H1 (cell line): ENCODE results near the gene WASHC4. TPM values are rescaled to one million over a fixed set of nuclear protein-coding genes. Genes with fewer than 3 reads are reported as not detected.

Experiments used
- CTCF ChIA-PET: fragments of 300-600 bp; sonication (Branson Sonifier 250); formaldehyde crosslinking; loops from one replicate; lab custom pipeline; 2021; ENCODE audit not compliant: partially characterized antibody; lab: Charles Lee
- POLR2A ChIA-PET: fragments of 300-600 bp; sonication (Branson Sonifier 250); formaldehyde crosslinking; loops from one replicate; lab custom pipeline; 2021; ENCODE audit warnings: inconsistent platforms; ENCODE audit not compliant: partially characterized antibody; lab: Charles Lee
- DNase-seq, 2 experiments: peaks; one replicate each; pipeline versions ENCODE4 v3.0.0 to v3.0.0-alpha.2; 2010 to 2022; ENCODE audit warnings: low spot score in 2 of 2, low read depth in 1 of 2, mixed read lengths in 1 of 2
- FAIRE-seq: peaks from 2 replicates; lab custom pipeline; 2011; peaks lifted over from hg19 to GRCh38; lab: Jason Lieb, UNC
- H2AFZ ChIP-seq: 2 replicates; pipeline ENCODE4 v1.8.1; 2012; ENCODE audit warnings: low read length, inconsistent platforms
- H2AK5ac ChIP-seq: 2 replicates; pipeline ENCODE4 v1.6.1; 2013; ENCODE audit warnings: low read depth, low read length
- H2BK120ac ChIP-seq: replicated peaks from 2 replicates; pipeline ENCODE3; 2013; ENCODE audit warnings: low read depth, low read length, inconsistent platforms
- H2BK12ac ChIP-seq: 2 replicates; pipeline ENCODE4 v1.6.1; 2013; ENCODE audit warnings: low read depth, low read length
- H2BK15ac ChIP-seq: 2 replicates; pipeline ENCODE4 v1.6.1; 2013; ENCODE audit warnings: low read length
- H2BK20ac ChIP-seq: 2 replicates; pipeline ENCODE4 v1.6.1; 2013; ENCODE audit warnings: low read length
- H2BK5ac ChIP-seq: 2 replicates; pipeline ENCODE4 v1.6.1; 2013; ENCODE audit warnings: low read depth, low read length
- H3K14ac ChIP-seq: 2 replicates; pipeline ENCODE4 v1.6.1; 2013; ENCODE audit warnings: inconsistent platforms; ENCODE audit not compliant: insufficient read length
- H3K18ac ChIP-seq: 2 replicates; pipeline ENCODE4 v1.6.1; 2013; ENCODE audit warnings: low read length; ENCODE audit errors: extremely low read depth
- H3K23ac ChIP-seq: 2 replicates; pipeline ENCODE4 v1.6.1; 2013; ENCODE audit warnings: inconsistent platforms; ENCODE audit not compliant: insufficient read length
- H3K23me2 ChIP-seq: 2 replicates; pipeline ENCODE4 v1.6.1; 2013; ENCODE audit warnings: low read depth, low read length
- H3K27ac ChIP-seq: 2 replicates; pipeline ENCODE4 v1.6.1; 2011; ENCODE audit warnings: low read depth, low read length, inconsistent platforms
- H3K27me3 ChIP-seq, 4 experiments: replicated peaks in 1 of 4; 1 replicate in 1 of 4; 2 replicates in 3 of 4; pipeline versions ENCODE4 v1.6.1 to v1.8.1; 2011 to 2013; ENCODE audit warnings: low read length in 3 of 4, mild to moderate bottlenecking in 3 of 4, inconsistent platforms in 2 of 4, mixed read lengths in 2 of 4, moderate library complexity in 1 of 4; ENCODE audit not compliant: control insufficient read depth in 3 of 4, insufficient read depth in 3 of 4; ENCODE audit errors: extremely low read depth in 1 of 4
- H3K36me3 ChIP-seq, 4 experiments: 2 replicates each; pipeline versions ENCODE4 v1.6.1 to v1.8.1; 2011 to 2013; ENCODE audit warnings: mild to moderate bottlenecking in 4 of 4, low read length in 3 of 4, moderate library complexity in 2 of 4, control low read depth in 1 of 4, inconsistent platforms in 1 of 4; ENCODE audit not compliant: insufficient read depth in 4 of 4, control insufficient read depth in 2 of 4
- H3K4ac ChIP-seq: replicated peaks from 2 replicates; pipeline ENCODE3; 2013; ENCODE audit warnings: low read length, low read depth, mixed read lengths, inconsistent platforms; ENCODE audit not compliant: insufficient read length
- H3K4me1 ChIP-seq, 4 experiments: replicated peaks in 1 of 4; 1 replicate in 1 of 4; 2 replicates in 3 of 4; pipeline versions ENCODE4 v1.6.1 to v1.8.1; 2011 to 2013; ENCODE audit warnings: low read length in 3 of 4, inconsistent platforms in 2 of 4, mixed read lengths in 1 of 4; ENCODE audit not compliant: insufficient read depth in 4 of 4, control insufficient read depth in 3 of 4
- H3K4me2 ChIP-seq, 2 experiments: 2 replicates each; pipeline versions ENCODE4 v1.6.1 to v1.8.1; 2011 to 2013; ENCODE audit warnings: low read depth in 2 of 2, low read length in 2 of 2, control low read depth in 1 of 2, inconsistent platforms in 1 of 2, mild to moderate bottlenecking in 1 of 2; ENCODE audit not compliant: insufficient read depth in 1 of 2
- H3K4me3 ChIP-seq, 4 experiments: fragments of 200-600, 300-600 bp in 1 of 4; sonication (generic), shearing (Covaris generic), sonication (Bioruptor Twin) in 1 of 4; 2 replicates each; pipeline versions ENCODE4 v1.5.1 to v1.8.1; 2011 to 2016; ENCODE audit warnings: low read length in 4 of 4, low read depth in 3 of 4, control low read depth in 2 of 4, inconsistent platforms in 2 of 4, mild to moderate bottlenecking in 2 of 4, mixed read lengths in 1 of 4, moderate library complexity in 1 of 4; ENCODE audit not compliant: insufficient read depth in 2 of 4; ENCODE audit errors: extremely low read depth in 1 of 4
- H3K56ac ChIP-seq: replicated peaks from 2 replicates; pipeline ENCODE3; 2013; ENCODE audit warnings: low read depth, mild to moderate bottlenecking, mixed read lengths, low read length, inconsistent platforms; ENCODE audit not compliant: insufficient read length
- H3K79me1 ChIP-seq: 2 replicates; pipeline ENCODE4 v1.6.1; 2013; ENCODE audit warnings: low read depth, low read length, control low read depth
- H3K79me2 ChIP-seq, 2 experiments: 2 replicates each; pipeline versions ENCODE4 v1.6.1 to v1.8.1; 2012 to 2013; ENCODE audit warnings: low read length in 2 of 2, mild to moderate bottlenecking in 2 of 2, inconsistent platforms in 1 of 2; ENCODE audit not compliant: insufficient read depth in 2 of 2, control insufficient read depth in 1 of 2
- H3K9ac ChIP-seq, 4 experiments: replicated peaks in 1 of 4; 1 replicate in 1 of 4; 2 replicates in 3 of 4; pipeline versions ENCODE4 v1.6.1 to v1.8.1; 2011 to 2013; ENCODE audit warnings: low read depth in 3 of 4, low read length in 3 of 4, control low read depth in 2 of 4, mild to moderate bottlenecking in 2 of 4, moderate library complexity in 2 of 4, inconsistent platforms in 1 of 4; ENCODE audit errors: extremely low read depth in 1 of 4
- H3K9me3 ChIP-seq, 2 experiments: 2 replicates each; pipeline versions ENCODE4 v1.6.1 to v1.8.1; 2012 to 2013; ENCODE audit warnings: mild to moderate bottlenecking in 2 of 2, moderate library complexity in 2 of 2, control low read depth in 1 of 2, inconsistent platforms in 1 of 2, low read depth in 1 of 2, low read length in 1 of 2, mixed read lengths in 1 of 2; ENCODE audit not compliant: insufficient read depth in 2 of 2
- H4K20me1 ChIP-seq, 2 experiments: replicated peaks in 1 of 2; 2 replicates each; pipeline versions ENCODE3 to v1.8.1; 2011 to 2013; ENCODE audit warnings: inconsistent platforms in 2 of 2, low read length in 2 of 2, mild to moderate bottlenecking in 1 of 2; ENCODE audit not compliant: insufficient read depth in 2 of 2, control insufficient read depth in 1 of 2
- H4K5ac ChIP-seq: 2 replicates; pipeline ENCODE4 v1.6.1; 2013; ENCODE audit warnings: low read length, low read depth, mixed read lengths, inconsistent platforms; ENCODE audit not compliant: insufficient read length
- H4K8ac ChIP-seq: 2 replicates; pipeline ENCODE4 v1.8.0; 2013; ENCODE audit warnings: mild to moderate bottlenecking, moderate library complexity, low read length, inconsistent platforms; ENCODE audit not compliant: insufficient read depth; ENCODE audit errors: extremely low read depth
- H4K91ac ChIP-seq: replicated peaks from 2 replicates; pipeline ENCODE3; 2013; ENCODE audit warnings: low read length, mixed read lengths, inconsistent platforms; ENCODE audit not compliant: insufficient read length
- CHD1 ChIP-seq: IDR thresholded peaks from 2 replicates; pipeline ENCODE4 v1.6.1; 2012; ENCODE audit warnings: low read depth, low read length, improper control_type of control experiment
- FOSL1 ChIP-seq: IDR thresholded peaks from 2 replicates; pipeline ENCODE4 v1.6.1; 2011; ENCODE audit warnings: mild to moderate bottlenecking, low read depth, low read length, moderate library complexity; ENCODE audit not compliant: insufficient read depth
- JUN ChIP-seq: IDR thresholded peaks from 2 replicates; pipeline ENCODE4 v1.6.1; 2011; ENCODE audit warnings: low read depth, mild to moderate bottlenecking, improper control_type of control experiment, low read length
- JUND ChIP-seq: IDR thresholded peaks from 2 replicates; pipeline ENCODE4 v1.6.1; 2011; ENCODE audit warnings: mild to moderate bottlenecking, improper control_type of control experiment, low read length
- KDM4A ChIP-seq: IDR thresholded peaks from one replicate; pipeline ENCODE4 v1.7.1; 2012; ENCODE audit warnings: low read depth, mild to moderate bottlenecking, moderate library complexity, low read length, inconsistent platforms; ENCODE audit not compliant: severe bottlenecking
- NANOG ChIP-seq: IDR thresholded peaks from 2 replicates; pipeline ENCODE4 v1.6.1; 2011; ENCODE audit warnings: low read length, low read depth, mild to moderate bottlenecking, inconsistent platforms; ENCODE audit not compliant: insufficient read depth, poor library complexity, severe bottlenecking
- SIRT6 ChIP-seq: IDR thresholded peaks from one replicate; pipeline ENCODE4 v1.7.1; 2012; ENCODE audit warnings: low read length, inconsistent platforms
- SP1 ChIP-seq: IDR thresholded peaks from 2 replicates; pipeline ENCODE4 v1.6.1; 2011; ENCODE audit warnings: low read depth, low read length
- WGBS, 2 experiments: shearing (Covaris generic) in 1 of 2; methylation state at CpG; one replicate each; pipeline versions ENCODE4 v1.1.6 to v1.1.7; 2013 to 2015; ENCODE audit warnings: low lambda C conversion rate in 2 of 2, mixed read lengths in 2 of 2, inconsistent platforms in 1 of 2, low coverage in 1 of 2, missing lambda C conversion rate in 1 of 2; ENCODE audit not compliant: insufficient replicate concordance in 2 of 2, insufficient coverage in 1 of 2, insufficient read length in 1 of 2; ENCODE audit errors: extremely low coverage in 1 of 2, missing lambda C conversion rate in 1 of 2; 5-methylcytosine and 5-hydroxymethylcytosine counted together
- polyA plus RNA-seq, 7 experiments: library from polyadenylated mRNA; depleted of rRNA in 3 of 7; stranded (reverse) in 5 of 7; unstranded in 2 of 7; fragments of >200 nt in 5 of 7; fragments of 200-250 nt in 2 of 7; gene quantifications; 1 replicate in 5 of 7; 2 replicates in 1 of 7; 4 replicates in 1 of 7; pipeline versions ENCODE4 v1.2.1 to v1.2.3, GENCODE V29; 2011 to 2013; ENCODE audit warnings: missing spikeins in 2 of 7, mixed read lengths in 2 of 7
- total RNA-seq: library from RNA; stranded (reverse); fragmentation: NEBNext Ultra II Directional; extraction: Animal tissue kit (Norgen Biotek cat#: 25700); gene quantifications from 2 replicates; pipeline ENCODE4 v1.2.1, GENCODE V29; 2021

WASHC4 gene
- total and polyA plus RNA-seq, 2 of the 8 experiments (the other 6 are each of a cell fraction or from before 2014, with no cell fraction given): 13.0 to 38.5 TPM

- H3K23ac ChIP-seq: no peak overlapping the region
- H4K20me1 ChIP-seq: peaks cover 2 to 3% of the 10 kb centered on the region in 2 experiments
- no peaks in the 10 kb centered on the region for H3K9me3 ChIP-seq
- no peak overlapping the region for H3K18ac ChIP-seq
- ChIA-PET CTCF (interaction anchor here (1.2 kb wide), 1 partner anchor 34 kb away, joined by 4 read pairs; the partner anchor contains the start of gene APPL2), POLR2A (interaction anchor here (0.9 to 1.4 kb wide), 2 partner anchors 25 to 111 kb away, joined by 3 read pairs; no protein-coding TSS in a partner anchor)
- H3K79me1 ChIP-seq: no peaks in the 10 kb centered on the region
- H4K5ac ChIP-seq: no peak overlapping the region
- no peak overlapping the region for H3K14ac ChIP-seq
- H4K91ac ChIP-seq: no peak overlapping the region
- no peak overlapping the region for H2BK20ac ChIP-seq
- no peak overlapping the region for H2BK15ac ChIP-seq
- H3K4ac ChIP-seq: no peak overlapping the region
- TF ChIP-seq SP1 (no peak), JUN (no peak), KDM4A (no peak), SIRT6 (no peak), CHD1 (no peak), JUND (no peak), NANOG (no peak), FOSL1 (no peak)
- no peak overlapping the region for H2AFZ ChIP-seq
- no peak for DNase-seq
- no peak overlapping the region for H2BK5ac ChIP-seq
- H2BK120ac ChIP-seq: no peak overlapping the region
- no peaks in the 10 kb centered on the region for H3K27me3 ChIP-seq
- no peak overlapping the region for H3K4me3 ChIP-seq
- H3K56ac ChIP-seq: no peak overlapping the region
- no peak overlapping the region for H2AK5ac ChIP-seq
- H3K79me2 ChIP-seq: no peaks in the 10 kb centered on the region
- 88% methylated on average over 6 of the region's 6 CpGs; no CpG with 5 or more reads in 1 of the 2 experiments for WGBS, 2 experiments
- peaks cover 0 to 11% (median 4%) of the 10 kb centered on the region in 4 experiments; a peak in 3 of 8 replicates for H3K36me3 ChIP-seq
- no peaks in the 10 kb centered on the region; a peak in 2 of 7 replicates for H3K4me1 ChIP-seq
- no peak overlapping the region for H3K4me2 ChIP-seq
- no peaks in the 10 kb centered on the region for H3K23me2 ChIP-seq
- no peak overlapping the region for H3K27ac ChIP-seq
- no peak overlapping the region for H3K9ac ChIP-seq
- no peak overlapping the region for H4K8ac ChIP-seq
- H2BK12ac ChIP-seq: no peak overlapping the region
- FAIRE-seq: no peak
Measured at GRCh38 chr12:105202202-105202601, 94.7 kb downstream of the WASHC4 start.
